CD4-positive, CD25-positive, alpha-beta regulatory T cell (primary cell): ENCODE results near the gene AKAP8L. TPM values are rescaled to one million over a fixed set of nuclear protein-coding genes. Genes with fewer than 3 reads are reported as not detected.

Experiments
- ATAC-seq, 2 donors: fragments of 150-1000 bp; cut with Tn5 transposase; one replicate each; pipeline ENCODE4 v1.10.0; 2021; ENCODE audit warnings: low read depth in 2 of 2, moderate number of reproducible peaks in 2 of 2, moderate library complexity in 1 of 2
- DNase-seq, 3 donors: peaks; one replicate each; pipeline versions ENCODE4 v3.0.0 to v3.0.0-alpha.2; 2012 to 2022; ENCODE audit warnings: mixed read lengths in 1 of 3
- H3K27ac ChIP-seq: one replicate; pipeline ENCODE4 v1.7.0; 2013; ENCODE audit warnings: mild to moderate bottlenecking, low read length; ENCODE audit not compliant: insufficient read depth, poor library complexity, severe bottlenecking
- H3K27me3 ChIP-seq: one replicate; pipeline ENCODE4 v1.7.0; 2013; ENCODE audit warnings: low read length; ENCODE audit not compliant: control insufficient read depth, insufficient read depth
- H3K36me3 ChIP-seq: one replicate; pipeline ENCODE4 v1.7.0; 2013; ENCODE audit warnings: mild to moderate bottlenecking, low read length, moderate library complexity; ENCODE audit not compliant: control insufficient read depth, insufficient read depth
- H3K4me1 ChIP-seq: 2 replicates; pipeline ENCODE4 v1.7.0; 2013; ENCODE audit warnings: mild to moderate bottlenecking, low read length; ENCODE audit not compliant: insufficient read depth, control insufficient read depth, poor library complexity, severe bottlenecking
- H3K4me3 ChIP-seq: one replicate; pipeline ENCODE4 v1.7.0; 2013; ENCODE audit warnings: low read depth, mild to moderate bottlenecking, low read length, moderate library complexity
- H3K9me3 ChIP-seq, 2 experiments: 1 replicate in 1 of 2; 2 replicates in 1 of 2; pipeline ENCODE4 v1.7.0; 2013; ENCODE audit warnings: low read length in 2 of 2, mild to moderate bottlenecking in 1 of 2, moderate library complexity in 1 of 2; ENCODE audit not compliant: control insufficient read depth in 2 of 2
- H3K27ac Mint-ChIP-seq, 3 donors: one replicate each; pipeline ENCODE4 v1.8.0; 2020 to 2022; ENCODE audit warnings: mild to moderate bottlenecking in 3 of 3, mixed read lengths in 3 of 3, moderate library complexity in 2 of 3
- H3K27me3 Mint-ChIP-seq: one replicate; pipeline ENCODE4 v1.8.0; 2022; ENCODE audit warnings: mild to moderate bottlenecking, mixed read lengths
- H3K36me3 Mint-ChIP-seq: one replicate; pipeline ENCODE4 v1.8.0; 2020; ENCODE audit warnings: mixed read lengths
- H3K4me1 Mint-ChIP-seq, 4 donors: one replicate each; pipeline ENCODE4 v1.8.0; 2020 to 2022; ENCODE audit warnings: mixed read lengths in 4 of 4, mild to moderate bottlenecking in 1 of 4
- H3K4me3 Mint-ChIP-seq, 4 donors: one replicate each; pipeline ENCODE4 v1.8.0; 2020 to 2022; ENCODE audit warnings: mild to moderate bottlenecking in 4 of 4, mixed read lengths in 4 of 4, moderate library complexity in 3 of 4
- H3K9me3 Mint-ChIP-seq, 7 donors: one replicate each; pipeline ENCODE4 v1.8.0; 2020 to 2022; ENCODE audit warnings: mixed read lengths in 7 of 7, mild to moderate bottlenecking in 3 of 7, moderate library complexity in 2 of 7
- polyA plus RNA-seq, 4 donors: library from polyadenylated mRNA; unstranded; fragments of 300-500 nt; fragmentation: Illumina TruSeq; gene quantifications; one replicate each; pipeline ENCODE4 v1.2.3, GENCODE V29; 2021
- total RNA-seq: library from RNA; stranded (reverse); gene quantifications from one replicate; pipeline ENCODE4 v1.2.3, GENCODE V29; 2022

AKAP8L gene
- total and polyA plus RNA-seq, 5 donors from 2014 or later = 30.0 to 142 (median 37.7) TPM

DNA sequence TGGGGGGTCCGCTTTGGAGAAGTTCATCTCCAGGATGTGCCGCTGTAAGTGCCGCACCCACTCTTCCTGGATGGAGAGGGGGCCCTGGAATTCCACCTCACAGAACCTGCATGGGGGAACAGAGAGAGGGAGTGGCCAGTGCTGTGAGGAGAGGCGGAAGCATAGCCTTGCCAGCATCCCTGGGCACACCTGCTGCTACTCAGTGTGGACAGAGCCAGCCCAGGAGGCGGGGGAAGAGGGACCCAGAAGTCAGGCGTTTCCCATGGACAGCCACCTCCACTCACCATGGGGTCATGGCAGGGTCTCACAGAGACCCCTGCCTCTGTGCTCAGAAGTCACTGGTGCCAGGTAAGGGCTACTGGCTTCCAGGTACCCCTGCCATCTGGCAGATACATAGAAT is 4.3 kb upstream of the AKAP8L start:
- H3K27ac Mint-ChIP-seq = no peak overlapping the region
- H3K36me3 ChIP-seq = peaks cover 39% of the 10 kb centered on the region
- H3K4me1 Mint-ChIP-seq = peaks cover 0 to 19% (median 7%) of the 10 kb centered on the region in 4 donors

GRCh38 chr19:15422296-15423075 is 3.7 kb upstream of the AKAP8L start:
- Mint-ChIP-seq H3K27me3 (peaks cover 9% of the 10 kb centered on the region), H3K9me3 (peaks cover 0 to 5% (median 0%) of the 10 kb centered on the region in 7 donors), H3K36me3 (peaks cover 20% of the 10 kb centered on the region), H3K4me3 (no peak overlapping the region), H3K4me1 (peaks cover 0 to 25% (median 13%) of the 10 kb centered on the region in 4 donors), H3K27ac (no peak overlapping the region)
- H3K36me3 ChIP-seq = peaks cover 39% of the 10 kb centered on the region
- no peaks in the 10 kb centered on the region for H3K27me3 ChIP-seq
- ATAC-seq (no peak), DNase-seq (no peak)
- H3K27ac ChIP-seq = no peak overlapping the region
- H3K4me1 ChIP-seq = peaks cover 17% of the 10 kb centered on the region
- H3K9me3 ChIP-seq = peaks cover 3 to 7% of the 10 kb centered on the region in 2 experiments
- H3K4me3 ChIP-seq = no peak overlapping the region

More for the DNA sequence above, 4.3 kb upstream of the AKAP8L start:
- Histone ChIP-seq H3K27ac (no peak overlapping the region), H3K9me3 (peaks cover 3 to 7% of the 10 kb centered on the region in 2 experiments), H3K4me3 (no peak overlapping the region), H3K27me3 (no peaks in the 10 kb centered on the region), H3K4me1 (peaks cover 10% of the 10 kb centered on the region)
- Mint-ChIP-seq H3K36me3 (peaks cover 20% of the 10 kb centered on the region), H3K9me3 (peaks cover 0 to 5% (median 0%) of the 10 kb centered on the region in 7 donors), H3K27me3 (peaks cover 9% of the 10 kb centered on the region), H3K4me3 (no peak overlapping the region)
- ATAC-seq (no peak), DNase-seq (no peak)

GRCh38 chr19:15421721-15422260 is 3.0 kb upstream of the AKAP8L start:
- peaks cover 0 to 5% (median 0%) of the 10 kb centered on the region in 7 donors for H3K9me3 Mint-ChIP-seq
- no peak overlapping the region for H3K27ac Mint-ChIP-seq
- Histone ChIP-seq H3K36me3 (peaks cover 34% of the 10 kb centered on the region), H3K9me3 (peaks cover 3 to 7% of the 10 kb centered on the region in 2 experiments), H3K4me1 (peaks cover 24% of the 10 kb centered on the region), H3K27me3 (no peaks in the 10 kb centered on the region), H3K4me3 (no peak overlapping the region), H3K27ac (no peak overlapping the region)
- DNase-seq (no peak), ATAC-seq (no peak)
- H3K4me1 Mint-ChIP-seq = peaks cover under 1 to 32% (median 19%) of the 10 kb centered on the region in 4 donors
- H3K36me3 Mint-ChIP-seq = peaks cover 17% of the 10 kb centered on the region
- H3K27me3 Mint-ChIP-seq = peaks cover 9% of the 10 kb centered on the region
- H3K4me3 Mint-ChIP-seq = no peak overlapping the region

- Mint-ChIP-seq H3K9me3 (peaks cover 0 to 5% (median 0%) of the 10 kb centered on the region in 7 donors), H3K27ac (no peak overlapping the region), H3K36me3 (peaks cover 15% of the 10 kb centered on the region), H3K4me1 (peaks cover 5 to 35% (median 23%) of the 10 kb centered on the region in 4 donors), H3K4me3 (peak overlapping the region in 1 of 4 donors; percentile 48), H3K27me3 (peaks cover 8% of the 10 kb centered on the region)
- Histone ChIP-seq H3K36me3 (peaks cover 32% of the 10 kb centered on the region), H3K27me3 (no peaks in the 10 kb centered on the region), H3K4me1 (peaks cover 29% of the 10 kb centered on the region), H3K4me3 (no peak overlapping the region), H3K9me3 (peaks cover 3 to 7% of the 10 kb centered on the region in 2 experiments), H3K27ac (no peak overlapping the region)
- ATAC-seq (no peak), DNase-seq (no peak)
Observed at GRCh38 chr19:15421136-15421695, 2.4 kb upstream of the AKAP8L start.

DNA sequence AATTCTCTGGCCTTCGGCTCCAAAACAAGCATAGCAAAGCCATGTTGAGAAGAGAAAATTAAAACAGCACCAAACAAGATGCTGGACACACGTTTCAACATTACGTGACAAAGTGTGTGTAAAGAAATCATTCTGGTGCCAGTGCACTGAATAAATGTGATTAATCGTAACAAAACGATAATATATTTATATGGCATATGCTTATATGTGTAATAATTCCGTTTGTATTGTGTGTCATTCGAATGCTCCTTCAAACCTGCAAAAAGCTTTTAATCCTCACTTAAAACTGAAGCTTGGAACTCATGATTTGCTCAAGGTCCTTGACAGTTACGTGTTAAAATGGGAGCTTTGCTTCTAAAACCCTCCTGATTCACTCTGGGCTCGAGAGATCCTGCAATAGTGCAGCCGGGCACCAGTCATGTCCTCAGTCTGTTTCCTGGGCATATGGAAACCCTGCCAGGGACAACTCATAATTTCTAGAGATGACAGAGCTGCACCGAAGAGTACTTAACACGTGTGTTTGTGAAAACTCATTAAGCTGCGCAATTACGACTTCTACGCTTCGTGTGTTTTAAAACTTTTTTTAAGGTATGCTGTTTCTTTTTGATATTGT is 731 bp upstream of the AKAP8L start:
- Histone ChIP-seq H3K27ac (no peak overlapping the region), H3K36me3 (peaks cover 23% of the 10 kb centered on the region), H3K4me1 (peaks cover 42% of the 10 kb centered on the region), H3K27me3 (no peaks in the 10 kb centered on the region), H3K4me3 (peak overlapping the region; percentile 71), H3K9me3 (peaks cover 3 to 7% of the 10 kb centered on the region in 2 experiments)
- Mint-ChIP-seq H3K27ac (peak overlapping the region; percentile 94 to 99 (median 99)), H3K27me3 (peaks cover 5% of the 10 kb centered on the region), H3K36me3 (peaks cover 13% of the 10 kb centered on the region), H3K4me1 (peaks cover 5 to 48% (median 30%) of the 10 kb centered on the region in 4 donors), H3K9me3 (peaks cover 0 to 5% (median 0%) of the 10 kb centered on the region in 7 donors), H3K4me3 (peak overlapping the region; percentile 21 to 99 (median 96))
- DNase-seq (no peak), ATAC-seq (no peak)

DNA sequence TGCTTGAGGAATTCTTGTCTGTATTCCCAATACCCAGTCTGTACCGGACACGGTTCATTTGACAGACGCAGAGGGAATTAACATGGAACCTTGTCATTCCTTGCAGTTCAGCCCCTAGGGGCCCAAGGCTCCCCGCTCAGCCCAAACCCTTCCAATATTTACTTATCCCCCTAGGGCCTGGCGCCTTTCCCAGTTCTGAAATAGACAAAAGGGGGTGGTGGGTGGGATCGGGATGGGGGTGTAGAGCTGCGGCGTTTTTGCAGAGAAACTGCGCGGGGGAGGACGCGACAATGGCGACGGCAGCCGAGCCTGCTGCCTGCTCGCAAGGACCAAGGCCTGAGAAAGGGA is 583 bp downstream of the AKAP8L start:
- Histone ChIP-seq H3K27ac (peak overlapping the region; percentile 73), H3K4me1 (peaks cover 48% of the 10 kb centered on the region), H3K36me3 (peaks cover 11% of the 10 kb centered on the region), H3K4me3 (peak overlapping the region; percentile 88), H3K27me3 (no peaks in the 10 kb centered on the region), H3K9me3 (peaks cover 1 to 3% of the 10 kb centered on the region in 2 experiments)
- Mint-ChIP-seq H3K4me3 (peak overlapping the region; percentile 94 to 99 (median 98)), H3K36me3 (peaks cover 12% of the 10 kb centered on the region), H3K27ac (peak overlapping the region; percentile 90 to 99 (median 94)), H3K9me3 (peaks cover 0 to 3% (median 0%) of the 10 kb centered on the region in 7 donors), H3K27me3 (peaks cover 5% of the 10 kb centered on the region), H3K4me1 (peaks cover 9 to 58% (median 34%) of the 10 kb centered on the region in 4 donors)
- ATAC-seq = no peak
- DNase-seq = no peak

GRCh38 chr19:15417699-15418098 is 1.1 kb downstream of the AKAP8L start:
- Mint-ChIP-seq H3K36me3 (peaks cover 8% of the 10 kb centered on the region), H3K9me3 (peaks cover 0 to 2% (median 0%) of the 10 kb centered on the region in 7 donors), H3K4me3 (peak overlapping the region; percentile 94 to 99 (median 98)), H3K4me1 (peaks cover 13 to 63% (median 38%) of the 10 kb centered on the region in 4 donors), H3K27ac (peak overlapping the region; percentile 90 to 99 (median 94)), H3K27me3 (peaks cover 5% of the 10 kb centered on the region)
- no peaks in the 10 kb centered on the region for H3K9me3 ChIP-seq
- H3K36me3 ChIP-seq = peaks cover 7% of the 10 kb centered on the region
- no peaks in the 10 kb centered on the region for H3K27me3 ChIP-seq
- peak overlapping the region; percentile 73 for H3K27ac ChIP-seq
- ATAC-seq (no peak), DNase-seq (no peak)
- H3K4me1 ChIP-seq = peaks cover 53% of the 10 kb centered on the region
- H3K4me3 ChIP-seq = peak overlapping the region; percentile 88
